KOPT-K1 (cell line): ENCODE results near the gene PIRT.

Experiments used
- H3K27ac ChIP-seq: fragments of 200-600 bp; sonication (generic); 2 replicates; pipeline ENCODE4 v1.5.1; 2016; ENCODE audit warnings: antibody characterized with exemption, mild to moderate bottlenecking, low read depth, low read length; ENCODE audit not compliant: poor library complexity, severe bottlenecking
- H3K36me3 ChIP-seq: fragments of 200-600 bp; sonication (generic); 2 replicates; pipeline ENCODE4 v1.5.1; 2017; ENCODE audit warnings: antibody characterized with exemption, mild to moderate bottlenecking, low read length, moderate library complexity; ENCODE audit not compliant: insufficient read depth
- H3K9me3 ChIP-seq: fragments of 200-600 bp; sonication (generic); 2 replicates; pipeline ENCODE4 v1.5.1; 2017; ENCODE audit warnings: antibody characterized with exemption, low read length, mild to moderate bottlenecking; ENCODE audit not compliant: insufficient read depth, poor library complexity, severe bottlenecking

Gene PIRT

GRCh38 chr17:10804546-10804945, 33.3 kb downstream of the PIRT start:
- Histone ChIP-seq H3K27ac (no peak overlapping the region), H3K36me3 (no peaks in the 10 kb centered on the region), H3K9me3 (no peaks in the 10 kb centered on the region)

GRCh38 chr17:10803830-10804475, 33.9 kb downstream of the PIRT start, which contains the start of gene TMEM238L:
Gene TMEM238L (minus strand): TSS chr17:10804099. CDS start chr17:10803963, 136 bp downstream.
- Histone ChIP-seq H3K27ac (no peak within 1 kb of the TSS), H3K9me3 (no peaks in the 10 kb centered on the region), H3K36me3 (no peaks in the 10 kb centered on the region)

- Histone ChIP-seq H3K9me3 (no peaks in the 10 kb centered on the region), H3K27ac (no peak overlapping the region), H3K36me3 (no peaks in the 10 kb centered on the region)
Measured at GRCh38 chr17:10803350-10803749, 34.5 kb downstream of the PIRT start.

- Histone ChIP-seq H3K27ac (no peak overlapping the region), H3K9me3 (no peaks in the 10 kb centered on the region), H3K36me3 (no peaks in the 10 kb centered on the region)
Measured at GRCh38 chr17:10802496-10803284, 35.2 kb downstream of the PIRT start.

GRCh38 chr17:10799407-10799806, 38.5 kb downstream of the PIRT start:
- H3K27ac ChIP-seq = no peak overlapping the region
- no peaks in the 10 kb centered on the region for H3K9me3 ChIP-seq
- no peaks in the 10 kb centered on the region for H3K36me3 ChIP-seq

GRCh38 chr17:10798910-10799309, 39.0 kb downstream of the PIRT start:
- no peaks in the 10 kb centered on the region for H3K36me3 ChIP-seq
- no peaks in the 10 kb centered on the region for H3K9me3 ChIP-seq
- H3K27ac ChIP-seq = no peak overlapping the region

- Histone ChIP-seq H3K36me3 (no peaks in the 10 kb centered on the region), H3K9me3 (no peaks in the 10 kb centered on the region), H3K27ac (no peak overlapping the region)
Measured at GRCh38 chr17:10798332-10798749, 39.5 kb downstream of the PIRT start.

GRCh38 chr17:10797476-10798328, 40.2 kb downstream of the PIRT start:
- no peaks in the 10 kb centered on the region for H3K36me3 ChIP-seq
- H3K9me3 ChIP-seq = no peaks in the 10 kb centered on the region
- H3K27ac ChIP-seq = no peak overlapping the region

- no peaks in the 10 kb centered on the region for H3K36me3 ChIP-seq
- no peak overlapping the region for H3K27ac ChIP-seq
- H3K9me3 ChIP-seq = no peaks in the 10 kb centered on the region
Measured at GRCh38 chr17:10793816-10794215, 44.1 kb downstream of the PIRT start.

GRCh38 chr17:10793256-10793655, 44.6 kb downstream of the PIRT start:
- no peaks in the 10 kb centered on the region for H3K36me3 ChIP-seq
- no peaks in the 10 kb centered on the region for H3K9me3 ChIP-seq
- no peak overlapping the region for H3K27ac ChIP-seq

GRCh38 chr17:10792151-10792550, 45.7 kb downstream of the PIRT start:
- Histone ChIP-seq H3K27ac (no peak overlapping the region), H3K36me3 (no peaks in the 10 kb centered on the region), H3K9me3 (no peaks in the 10 kb centered on the region)

- no peaks in the 10 kb centered on the region for H3K9me3 ChIP-seq
- no peaks in the 10 kb centered on the region for H3K36me3 ChIP-seq
- H3K27ac ChIP-seq = no peak overlapping the region
Measured at GRCh38 chr17:10790491-10791401, 47.1 kb downstream of the PIRT start.

- Histone ChIP-seq H3K36me3 (no peaks in the 10 kb centered on the region), H3K27ac (no peak overlapping the region), H3K9me3 (no peaks in the 10 kb centered on the region)
Measured at GRCh38 chr17:10789694-10790271, 48.1 kb downstream of the PIRT start.
